Measurements from ENCODE around the gene ERBB2. TPM values are rescaled to one million over a fixed set of nuclear protein-coding genes. Genes with fewer than 3 reads are reported as not detected.

Gene ERBB2
- total and polyA plus RNA-seq, 7 experiments from 2014 or later = 0.39 to 10.5 (median 5.8) TPM

Small RNA genes within 50 kb of the gene (microRNA-seq; reads per million reads assigned to microRNA genes)
- gene MIR4728 (ENCODE audit: borderline microRNAs expressed) = not detected

Other genes with a start within 250 kb of the ERBB2 start
- gene MED1, start 248.8 kb upstream of the ERBB2 start, total RNA-seq = 10 to 100 TPM; 37.3 to 61.5 (median 56.0) TPM
- gene MED1, start 248.8 kb upstream of the ERBB2 start, polyA plus RNA-seq = 10 to 100 TPM; 20.6 to 27.6 TPM
- gene CDK12, start 238.6 kb upstream of the ERBB2 start, total RNA-seq = 100 to 1,000 TPM in 4 of 5 experiments, 10 to 100 TPM in 1; 94.9 to 118 (median 112) TPM
- gene CDK12, start 238.6 kb upstream of the ERBB2 start, polyA plus RNA-seq = 1 to 10 TPM; 3.6 to 6.2 TPM
- not detected for gene NEUROD2, start 92.1 kb upstream of the ERBB2 start, total RNA-seq
- gene NEUROD2, start 92.1 kb upstream of the ERBB2 start, polyA plus RNA-seq = not detected
- not detected for gene PPP1R1B, start 73.1 kb upstream of the ERBB2 start, total RNA-seq
- gene PPP1R1B, start 73.1 kb upstream of the ERBB2 start, polyA plus RNA-seq = not detected
- gene STARD3, start 62.9 kb upstream of the ERBB2 start, total RNA-seq = 100 to 1,000 TPM in 2 of 5 experiments, 10 to 100 TPM in 3; 69.8 to 143 (median 99.3) TPM
- 10 to 100 TPM; 46.7 to 56.9 TPM for gene STARD3, start 62.9 kb upstream of the ERBB2 start, polyA plus RNA-seq
- gene TCAP, start 34.7 kb upstream of the ERBB2 start, total RNA-seq = 10 to 100 TPM in 1 of 5 experiments, 1 to 10 TPM in 4; 1.7 to 10.5 (median 4.6) TPM
- gene TCAP, start 34.7 kb upstream of the ERBB2 start, polyA plus RNA-seq = under 1 TPM in 1 of 2 donors, not detected in 1; 0.12 TPM
- under 1 TPM in 4 of 5 experiments, not detected in 1; 0.42 to 0.89 (median 0.50) TPM for gene PNMT, start 31.6 kb upstream of the ERBB2 start, total RNA-seq
- gene PNMT, start 31.6 kb upstream of the ERBB2 start, polyA plus RNA-seq = under 1 TPM; 0.36 to 0.48 TPM
- 10 to 100 TPM; 26.3 to 39.9 (median 35.1) TPM for gene PGAP3, start 12.0 kb upstream of the ERBB2 start, total RNA-seq
- 10 to 100 TPM; 13.3 to 20.7 TPM for gene PGAP3, start 12.0 kb upstream of the ERBB2 start, polyA plus RNA-seq
- gene MIEN1, start 30.5 kb downstream of the ERBB2 start, total RNA-seq = 10 to 100 TPM; 28.7 to 40.1 (median 32.3) TPM
- gene MIEN1, start 30.5 kb downstream of the ERBB2 start, polyA plus RNA-seq = 10 to 100 TPM; 73.5 to 74.3 TPM
- under 1 TPM in 1 of 5 experiments, not detected in 4; 0.99 TPM for gene GRB7, start 37.9 kb downstream of the ERBB2 start, total RNA-seq
- not detected for gene GRB7, start 37.9 kb downstream of the ERBB2 start, polyA plus RNA-seq
- gene IKZF3, start 164.2 kb downstream of the ERBB2 start, total RNA-seq = 10 to 100 TPM; 26.1 to 77.8 (median 61.1) TPM
- 10 to 100 TPM in 1 of 2 donors, 1 to 10 TPM in 1; 9.7 to 31.4 TPM for gene IKZF3, start 164.2 kb downstream of the ERBB2 start, polyA plus RNA-seq
- gene ZPBP2, start 168.1 kb downstream of the ERBB2 start, total RNA-seq = under 1 TPM in 3 of 5 experiments, not detected in 2; 0.17 to 0.84 (median 0.51) TPM
- under 1 TPM in 1 of 2 donors, not detected in 1; 0.11 TPM for gene ZPBP2, start 168.1 kb downstream of the ERBB2 start, polyA plus RNA-seq
- 10 to 100 TPM; 25.6 to 92.4 (median 53.8) TPM for gene GSDMB, start 218.6 kb downstream of the ERBB2 start, total RNA-seq
- gene GSDMB, start 218.6 kb downstream of the ERBB2 start, polyA plus RNA-seq = 1 to 10 TPM; 1.7 to 2.1 TPM
- gene ORMDL3, start 227.5 kb downstream of the ERBB2 start, total RNA-seq = 100 to 1,000 TPM in 3 of 5 experiments, 10 to 100 TPM in 2; 77.6 to 205 (median 110) TPM
- 100 to 1,000 TPM; 167 to 197 TPM for gene ORMDL3, start 227.5 kb downstream of the ERBB2 start, polyA plus RNA-seq
- gene LRRC3C, start 227.7 kb downstream of the ERBB2 start, total RNA-seq = under 1 TPM in 1 of 5 experiments, not detected in 4; 0.27 TPM
- gene LRRC3C, start 227.7 kb downstream of the ERBB2 start, polyA plus RNA-seq = not detected

Measured in naive thymus-derived CD4-positive, alpha-beta T cell (primary cell).